GM12874 (cell line): ENCODE results near the gene NTSR2.

ENCODE experiments used
- TF ChIP-seq, protein P1 (sequence below): IDR thresholded peaks from 2 replicates; pipeline ENCODE4 v1.5.1; 2011; ENCODE audit warnings: low read depth, mild to moderate bottlenecking, control low read depth, low read length, moderate library complexity; ENCODE audit not compliant: insufficient read depth

NTSR2 gene, protein sequence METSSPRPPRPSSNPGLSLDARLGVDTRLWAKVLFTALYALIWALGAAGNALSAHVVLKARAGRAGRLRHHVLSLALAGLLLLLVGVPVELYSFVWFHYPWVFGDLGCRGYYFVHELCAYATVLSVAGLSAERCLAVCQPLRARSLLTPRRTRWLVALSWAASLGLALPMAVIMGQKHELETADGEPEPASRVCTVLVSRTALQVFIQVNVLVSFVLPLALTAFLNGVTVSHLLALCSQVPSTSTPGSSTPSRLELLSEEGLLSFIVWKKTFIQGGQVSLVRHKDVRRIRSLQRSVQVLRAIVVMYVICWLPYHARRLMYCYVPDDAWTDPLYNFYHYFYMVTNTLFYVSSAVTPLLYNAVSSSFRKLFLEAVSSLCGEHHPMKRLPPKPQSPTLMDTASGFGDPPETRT

DNA sequence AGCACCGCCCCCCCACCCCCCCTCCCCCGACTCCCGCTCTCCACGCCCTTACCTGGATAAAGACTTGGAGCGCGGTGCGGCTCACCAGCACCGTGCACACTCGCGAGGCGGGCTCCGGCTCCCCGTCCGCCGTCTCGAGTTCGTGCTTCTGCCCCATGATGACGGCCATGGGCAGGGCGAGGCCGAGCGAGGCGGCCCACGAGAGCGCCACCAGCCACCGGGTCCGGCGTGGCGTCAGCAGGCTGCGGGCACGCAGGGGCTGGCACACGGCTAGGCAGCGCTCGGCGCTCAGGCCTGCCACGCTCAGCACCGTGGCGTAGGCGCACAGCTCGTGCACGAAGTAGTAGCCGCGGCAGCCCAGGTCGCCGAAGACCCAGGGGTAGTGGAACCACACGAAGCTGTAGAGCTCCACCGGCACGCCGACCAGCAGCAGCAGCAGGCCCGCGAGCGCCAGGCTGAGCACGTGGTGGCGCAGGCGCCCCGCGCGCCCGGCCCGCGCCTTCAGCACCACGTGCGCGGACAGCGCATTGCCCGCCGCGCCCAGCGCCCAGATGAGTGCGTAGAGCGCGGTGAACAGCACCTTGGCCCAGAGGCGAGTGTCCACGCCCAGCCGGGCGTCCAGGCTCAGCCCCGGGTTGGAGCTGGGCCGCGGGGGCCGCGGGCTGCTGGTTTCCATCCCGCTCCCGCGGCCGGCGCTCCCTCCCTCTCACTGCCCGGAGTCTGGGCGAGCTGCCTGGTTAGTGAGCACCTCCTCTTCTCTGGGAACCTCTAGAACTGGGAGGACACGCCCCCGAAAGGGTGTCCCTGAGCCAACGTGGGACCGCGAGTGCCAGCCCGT is at the start of gene NTSR2:
TSS of gene NTSR2 (minus strand) at position 742 of the 838 bp plus-strand sequence. CDS start at position 676, 66 bp downstream.
- TF ChIP-seq, protein P1, sequence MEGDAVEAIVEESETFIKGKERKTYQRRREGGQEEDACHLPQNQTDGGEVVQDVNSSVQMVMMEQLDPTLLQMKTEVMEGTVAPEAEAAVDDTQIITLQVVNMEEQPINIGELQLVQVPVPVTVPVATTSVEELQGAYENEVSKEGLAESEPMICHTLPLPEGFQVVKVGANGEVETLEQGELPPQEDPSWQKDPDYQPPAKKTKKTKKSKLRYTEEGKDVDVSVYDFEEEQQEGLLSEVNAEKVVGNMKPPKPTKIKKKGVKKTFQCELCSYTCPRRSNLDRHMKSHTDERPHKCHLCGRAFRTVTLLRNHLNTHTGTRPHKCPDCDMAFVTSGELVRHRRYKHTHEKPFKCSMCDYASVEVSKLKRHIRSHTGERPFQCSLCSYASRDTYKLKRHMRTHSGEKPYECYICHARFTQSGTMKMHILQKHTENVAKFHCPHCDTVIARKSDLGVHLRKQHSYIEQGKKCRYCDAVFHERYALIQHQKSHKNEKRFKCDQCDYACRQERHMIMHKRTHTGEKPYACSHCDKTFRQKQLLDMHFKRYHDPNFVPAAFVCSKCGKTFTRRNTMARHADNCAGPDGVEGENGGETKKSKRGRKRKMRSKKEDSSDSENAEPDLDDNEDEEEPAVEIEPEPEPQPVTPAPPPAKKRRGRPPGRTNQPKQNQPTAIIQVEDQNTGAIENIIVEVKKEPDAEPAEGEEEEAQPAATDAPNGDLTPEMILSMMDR, result no peak

DNA sequence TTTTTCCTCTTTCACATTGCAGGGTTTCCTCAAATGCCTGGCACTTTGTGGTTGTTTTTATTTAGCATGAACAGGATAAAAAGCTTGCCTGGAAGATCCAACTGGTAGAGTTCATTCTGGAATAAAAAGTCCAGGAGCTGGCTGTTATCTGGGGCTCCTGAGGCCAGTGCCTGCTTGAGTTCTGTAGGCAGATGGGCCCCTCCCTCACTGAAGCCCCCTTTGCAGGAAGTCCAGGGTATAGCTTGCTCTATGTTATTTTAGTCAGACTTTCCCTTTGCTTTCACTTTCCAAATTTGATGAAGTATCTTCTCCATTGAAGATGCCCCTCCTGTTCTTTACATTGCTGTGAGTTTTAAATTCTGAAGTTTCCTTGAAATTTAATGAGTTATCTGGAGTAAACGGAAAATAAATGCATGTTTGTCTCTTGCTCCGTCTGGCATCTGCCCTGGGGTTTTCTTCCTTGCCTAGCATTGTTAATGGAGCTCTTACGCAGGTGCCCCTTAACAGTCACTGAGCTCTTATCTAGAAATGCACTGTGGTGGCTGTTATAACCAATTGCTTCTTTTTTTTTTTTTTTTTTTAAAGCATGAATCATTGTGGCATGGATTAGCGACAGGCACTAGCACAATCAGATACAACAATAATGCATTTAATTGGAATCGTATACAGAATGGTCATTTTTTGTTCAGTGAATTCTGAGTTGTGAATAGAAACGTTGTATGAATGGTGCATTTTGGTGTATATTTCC is 49.4 kb upstream of the NTSR2 start:
- TF ChIP-seq, protein P1, result no peak

DNA sequence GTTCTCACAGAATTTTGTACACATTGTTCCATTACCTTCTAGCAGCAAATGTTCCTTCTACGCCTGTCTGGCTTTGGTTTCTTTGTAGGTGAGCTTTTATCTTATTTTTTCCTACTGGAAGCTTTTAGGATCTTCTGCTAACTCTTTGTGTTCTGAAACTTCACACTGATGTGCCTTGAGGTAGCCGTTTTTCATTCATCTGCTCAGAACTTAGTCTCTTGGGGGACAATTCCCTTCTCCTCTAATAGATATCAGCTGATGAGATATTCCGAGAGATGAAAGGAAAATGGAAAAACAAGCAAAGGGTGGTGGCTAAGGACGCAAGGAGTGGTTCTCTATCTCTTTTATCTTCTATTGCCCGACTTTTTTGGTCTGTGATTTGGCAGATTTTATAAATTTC is 48.6 kb upstream of the NTSR2 start:
- TF ChIP-seq, protein P1, result no peak

DNA sequence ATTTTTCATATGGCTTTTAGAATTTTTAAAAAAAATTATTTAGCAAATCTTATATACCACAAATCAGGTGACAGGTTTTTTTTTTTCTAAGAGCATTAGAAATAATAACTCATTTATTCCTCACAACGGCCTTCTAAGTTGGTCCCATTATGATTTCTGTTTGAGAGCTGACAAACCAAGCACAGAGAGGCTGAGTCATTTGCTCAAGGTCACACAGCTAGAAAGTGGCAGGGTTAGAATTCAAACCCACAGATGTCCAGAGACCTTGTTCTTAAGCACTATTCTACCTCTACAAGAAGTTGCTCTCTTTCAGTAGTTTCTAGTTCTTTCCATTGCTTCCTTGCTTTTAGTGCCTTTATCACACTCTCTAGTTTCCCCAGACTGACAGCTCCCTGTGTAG is 47.6 kb upstream of the NTSR2 start:
- TF ChIP-seq, protein P1, result no peak

DNA sequence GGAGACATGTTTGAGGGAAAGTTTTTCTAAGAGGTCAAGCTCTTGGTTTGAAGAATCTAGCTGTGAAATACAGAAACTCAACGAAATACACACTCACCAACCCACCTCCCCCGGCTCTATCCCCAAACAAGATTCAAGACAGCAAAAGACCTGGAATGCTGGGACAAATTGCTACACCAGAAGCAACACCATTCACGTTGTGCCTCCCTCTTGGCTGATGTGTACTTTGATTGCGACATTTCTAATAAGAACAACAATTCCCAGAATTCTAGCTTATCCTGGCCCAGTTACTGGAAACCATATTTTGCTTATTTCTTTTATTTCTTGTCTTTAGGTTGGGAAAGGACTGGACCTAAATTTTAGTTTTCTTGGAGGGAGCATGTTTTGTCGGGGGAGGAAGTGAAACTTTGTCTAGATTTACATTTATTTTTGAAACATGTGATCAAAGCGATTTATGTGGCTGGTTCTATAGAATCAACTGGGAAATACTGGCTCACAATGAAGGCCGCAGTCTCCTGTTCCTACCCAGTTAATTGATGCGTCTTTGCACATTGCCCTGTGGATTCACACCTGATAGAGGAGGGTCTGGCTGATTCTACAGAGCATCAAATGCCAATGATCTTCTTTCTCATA is 46.8 kb upstream of the NTSR2 start:
- TF ChIP-seq, protein P1, result no peak

DNA sequence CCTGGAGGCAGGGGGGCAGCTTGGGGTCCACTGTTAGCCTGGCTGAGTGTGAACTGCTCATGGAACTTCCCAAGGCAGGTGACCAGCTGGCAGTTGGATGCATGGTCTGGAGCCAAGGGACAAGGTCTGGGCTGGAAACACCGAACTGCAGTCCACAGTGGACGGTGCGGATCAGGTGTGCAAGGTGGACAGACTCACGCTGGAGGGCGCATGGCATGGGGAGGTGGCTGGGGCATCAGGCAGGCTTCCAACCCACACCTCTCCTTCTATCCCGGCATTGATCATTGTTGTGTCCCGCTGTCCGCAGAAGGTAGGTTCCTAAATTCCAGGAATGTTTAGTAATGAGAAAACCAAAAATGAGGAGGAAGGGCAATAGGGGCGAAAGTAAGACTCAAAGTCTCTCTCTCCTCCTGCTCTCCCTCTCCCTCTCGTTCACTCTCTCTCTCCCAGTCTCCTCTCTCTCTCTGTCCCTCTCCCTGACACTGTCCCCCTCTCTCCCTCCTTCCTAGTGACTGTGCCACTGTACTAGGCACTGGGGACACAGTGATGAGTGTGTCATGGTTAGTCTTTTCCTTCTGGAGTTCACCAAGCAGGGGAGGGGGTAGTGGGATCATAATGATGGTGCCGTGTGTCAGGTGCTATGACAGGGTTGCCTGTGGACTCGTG is 46.1 kb upstream of the NTSR2 start:
- TF ChIP-seq, protein P1, result no peak
